H1 (cell line): ENCODE measurements around the gene GINS2. TPM values are rescaled to one million over a fixed set of nuclear protein-coding genes. Genes with fewer than 3 reads are reported as not detected.

Source experiments
- CTCF ChIA-PET: fragments of 300-600 bp; sonication (Branson Sonifier 250); formaldehyde crosslinking; loops from one replicate; lab custom pipeline; 2021; ENCODE audit not compliant: partially characterized antibody; lab: Charles Lee
- POLR2A ChIA-PET: fragments of 300-600 bp; sonication (Branson Sonifier 250); formaldehyde crosslinking; loops from one replicate; lab custom pipeline; 2021; ENCODE audit warnings: inconsistent platforms; ENCODE audit not compliant: partially characterized antibody; lab: Charles Lee
- DNase-seq, 2 experiments: peaks; one replicate each; pipeline versions ENCODE4 v3.0.0 to v3.0.0-alpha.2; 2010 to 2022; ENCODE audit warnings: low spot score in 2 of 2, low read depth in 1 of 2, mixed read lengths in 1 of 2
- FAIRE-seq: peaks from 2 replicates; lab custom pipeline; 2011; peaks lifted over from hg19 to GRCh38; lab: Jason Lieb, UNC
- H2AFZ ChIP-seq: 2 replicates; pipeline ENCODE4 v1.8.1; 2012; ENCODE audit warnings: low read length, inconsistent platforms
- H2AK5ac ChIP-seq: 2 replicates; pipeline ENCODE4 v1.6.1; 2013; ENCODE audit warnings: low read depth, low read length
- H2BK120ac ChIP-seq: replicated peaks from 2 replicates; pipeline ENCODE3; 2013; ENCODE audit warnings: low read depth, low read length, inconsistent platforms
- H2BK12ac ChIP-seq: 2 replicates; pipeline ENCODE4 v1.6.1; 2013; ENCODE audit warnings: low read depth, low read length
- H2BK15ac ChIP-seq: 2 replicates; pipeline ENCODE4 v1.6.1; 2013; ENCODE audit warnings: low read length
- H2BK20ac ChIP-seq: 2 replicates; pipeline ENCODE4 v1.6.1; 2013; ENCODE audit warnings: low read length
- H2BK5ac ChIP-seq: 2 replicates; pipeline ENCODE4 v1.6.1; 2013; ENCODE audit warnings: low read depth, low read length
- H3K14ac ChIP-seq: 2 replicates; pipeline ENCODE4 v1.6.1; 2013; ENCODE audit warnings: inconsistent platforms; ENCODE audit not compliant: insufficient read length
- H3K18ac ChIP-seq: 2 replicates; pipeline ENCODE4 v1.6.1; 2013; ENCODE audit warnings: low read length; ENCODE audit errors: extremely low read depth
- H3K23ac ChIP-seq: 2 replicates; pipeline ENCODE4 v1.6.1; 2013; ENCODE audit warnings: inconsistent platforms; ENCODE audit not compliant: insufficient read length
- H3K23me2 ChIP-seq: 2 replicates; pipeline ENCODE4 v1.6.1; 2013; ENCODE audit warnings: low read depth, low read length
- H3K27ac ChIP-seq: 2 replicates; pipeline ENCODE4 v1.6.1; 2011; ENCODE audit warnings: low read depth, low read length, inconsistent platforms
- H3K27me3 ChIP-seq, 4 experiments: replicated peaks in 1 of 4; 1 replicate in 1 of 4; 2 replicates in 3 of 4; pipeline versions ENCODE4 v1.6.1 to v1.8.1; 2011 to 2013; ENCODE audit warnings: low read length in 3 of 4, mild to moderate bottlenecking in 3 of 4, inconsistent platforms in 2 of 4, mixed read lengths in 2 of 4, moderate library complexity in 1 of 4; ENCODE audit not compliant: control insufficient read depth in 3 of 4, insufficient read depth in 3 of 4; ENCODE audit errors: extremely low read depth in 1 of 4
- H3K36me3 ChIP-seq, 4 experiments: 2 replicates each; pipeline versions ENCODE4 v1.6.1 to v1.8.1; 2011 to 2013; ENCODE audit warnings: mild to moderate bottlenecking in 4 of 4, low read length in 3 of 4, moderate library complexity in 2 of 4, control low read depth in 1 of 4, inconsistent platforms in 1 of 4; ENCODE audit not compliant: insufficient read depth in 4 of 4, control insufficient read depth in 2 of 4
- H3K4ac ChIP-seq: replicated peaks from 2 replicates; pipeline ENCODE3; 2013; ENCODE audit warnings: low read length, low read depth, mixed read lengths, inconsistent platforms; ENCODE audit not compliant: insufficient read length
- H3K4me1 ChIP-seq, 4 experiments: replicated peaks in 1 of 4; 1 replicate in 1 of 4; 2 replicates in 3 of 4; pipeline versions ENCODE4 v1.6.1 to v1.8.1; 2011 to 2013; ENCODE audit warnings: low read length in 3 of 4, inconsistent platforms in 2 of 4, mixed read lengths in 1 of 4; ENCODE audit not compliant: insufficient read depth in 4 of 4, control insufficient read depth in 3 of 4
- H3K4me2 ChIP-seq, 2 experiments: 2 replicates each; pipeline versions ENCODE4 v1.6.1 to v1.8.1; 2011 to 2013; ENCODE audit warnings: low read depth in 2 of 2, low read length in 2 of 2, control low read depth in 1 of 2, inconsistent platforms in 1 of 2, mild to moderate bottlenecking in 1 of 2; ENCODE audit not compliant: insufficient read depth in 1 of 2
- H3K4me3 ChIP-seq, 4 experiments: fragments of 200-600, 300-600 bp in 1 of 4; sonication (generic), shearing (Covaris generic), sonication (Bioruptor Twin) in 1 of 4; 2 replicates each; pipeline versions ENCODE4 v1.5.1 to v1.8.1; 2011 to 2016; ENCODE audit warnings: low read length in 4 of 4, low read depth in 3 of 4, control low read depth in 2 of 4, inconsistent platforms in 2 of 4, mild to moderate bottlenecking in 2 of 4, mixed read lengths in 1 of 4, moderate library complexity in 1 of 4; ENCODE audit not compliant: insufficient read depth in 2 of 4; ENCODE audit errors: extremely low read depth in 1 of 4
- H3K56ac ChIP-seq: replicated peaks from 2 replicates; pipeline ENCODE3; 2013; ENCODE audit warnings: low read depth, mild to moderate bottlenecking, mixed read lengths, low read length, inconsistent platforms; ENCODE audit not compliant: insufficient read length
- H3K79me1 ChIP-seq: 2 replicates; pipeline ENCODE4 v1.6.1; 2013; ENCODE audit warnings: low read depth, low read length, control low read depth
- H3K79me2 ChIP-seq, 2 experiments: 2 replicates each; pipeline versions ENCODE4 v1.6.1 to v1.8.1; 2012 to 2013; ENCODE audit warnings: low read length in 2 of 2, mild to moderate bottlenecking in 2 of 2, inconsistent platforms in 1 of 2; ENCODE audit not compliant: insufficient read depth in 2 of 2, control insufficient read depth in 1 of 2
- H3K9ac ChIP-seq, 4 experiments: replicated peaks in 1 of 4; 1 replicate in 1 of 4; 2 replicates in 3 of 4; pipeline versions ENCODE4 v1.6.1 to v1.8.1; 2011 to 2013; ENCODE audit warnings: low read depth in 3 of 4, low read length in 3 of 4, control low read depth in 2 of 4, mild to moderate bottlenecking in 2 of 4, moderate library complexity in 2 of 4, inconsistent platforms in 1 of 4; ENCODE audit errors: extremely low read depth in 1 of 4
- H3K9me3 ChIP-seq, 2 experiments: 2 replicates each; pipeline versions ENCODE4 v1.6.1 to v1.8.1; 2012 to 2013; ENCODE audit warnings: mild to moderate bottlenecking in 2 of 2, moderate library complexity in 2 of 2, control low read depth in 1 of 2, inconsistent platforms in 1 of 2, low read depth in 1 of 2, low read length in 1 of 2, mixed read lengths in 1 of 2; ENCODE audit not compliant: insufficient read depth in 2 of 2
- H4K20me1 ChIP-seq, 2 experiments: replicated peaks in 1 of 2; 2 replicates each; pipeline versions ENCODE3 to v1.8.1; 2011 to 2013; ENCODE audit warnings: inconsistent platforms in 2 of 2, low read length in 2 of 2, mild to moderate bottlenecking in 1 of 2; ENCODE audit not compliant: insufficient read depth in 2 of 2, control insufficient read depth in 1 of 2
- H4K5ac ChIP-seq: 2 replicates; pipeline ENCODE4 v1.6.1; 2013; ENCODE audit warnings: low read length, low read depth, mixed read lengths, inconsistent platforms; ENCODE audit not compliant: insufficient read length
- H4K8ac ChIP-seq: 2 replicates; pipeline ENCODE4 v1.8.0; 2013; ENCODE audit warnings: mild to moderate bottlenecking, moderate library complexity, low read length, inconsistent platforms; ENCODE audit not compliant: insufficient read depth; ENCODE audit errors: extremely low read depth
- H4K91ac ChIP-seq: replicated peaks from 2 replicates; pipeline ENCODE3; 2013; ENCODE audit warnings: low read length, mixed read lengths, inconsistent platforms; ENCODE audit not compliant: insufficient read length
- EZH2 ChIP-seq: fragments of 200-600 bp; sonication (generic); IDR thresholded peaks from 2 replicates; pipeline ENCODE4 v1.7.1; 2012; ENCODE audit warnings: low read depth, mild to moderate bottlenecking, moderate library complexity, low read length, inconsistent platforms; ENCODE audit not compliant: severe bottlenecking
- GABPA ChIP-seq: IDR thresholded peaks from 2 replicates; pipeline ENCODE4 v1.6.1; 2011; ENCODE audit warnings: mild to moderate bottlenecking, low read length, moderate library complexity, borderline replicate concordance; ENCODE audit not compliant: insufficient read depth
- KDM5A ChIP-seq: fragments of 200-600 bp; IDR thresholded peaks from 2 replicates; pipeline ENCODE4 v1.7.1; 2012; ENCODE audit warnings: mild to moderate bottlenecking, low read length, inconsistent platforms, mixed read lengths
- NRF1 ChIP-seq: IDR thresholded peaks from 2 replicates; pipeline ENCODE4 v1.6.1; 2011; ENCODE audit warnings: mild to moderate bottlenecking, low read depth, low read length, improper control_type of control experiment
- PHF8 ChIP-seq: fragments of 200-600 bp; sonication (generic); conservative IDR thresholded peaks from 2 replicates; pipeline ENCODE4 v1.7.1; 2012; ENCODE audit warnings: low read depth, mild to moderate bottlenecking, inconsistent platforms, low read length, moderate library complexity
- RAD21 ChIP-seq, 2 experiments: IDR thresholded peaks in 1 of 2; conservative IDR thresholded peaks in 1 of 2; 2 replicates each; pipeline ENCODE4 v1.6.1; 2011; ENCODE audit warnings: low read depth in 2 of 2, low read length in 2 of 2, improper control_type of control experiment in 1 of 2, inconsistent platforms in 1 of 2, mild to moderate bottlenecking in 1 of 2, moderate library complexity in 1 of 2
- RXRA ChIP-seq: IDR thresholded peaks from 2 replicates; pipeline ENCODE4 v1.6.1; 2011; ENCODE audit warnings: low read depth, mild to moderate bottlenecking, low read length, moderate library complexity; ENCODE audit not compliant: insufficient read depth
- TAF7 ChIP-seq: optimal IDR thresholded peaks from 2 replicates; pipeline ENCODE3; 2011; ENCODE audit warnings: low read depth, mild to moderate bottlenecking, inconsistent platforms, low read length, moderate library complexity, borderline replicate concordance
- TBP ChIP-seq: IDR thresholded peaks from 2 replicates; pipeline ENCODE4 v1.6.1; 2011; ENCODE audit warnings: low read depth, low read length, improper control_type of control experiment
- YY1 ChIP-seq: IDR thresholded peaks from 2 replicates; pipeline ENCODE4 v1.6.1; 2011; ENCODE audit warnings: low read depth, mild to moderate bottlenecking, low read length
- WGBS, 2 experiments: shearing (Covaris generic) in 1 of 2; methylation state at CpG; one replicate each; pipeline versions ENCODE4 v1.1.6 to v1.1.7; 2013 to 2015; ENCODE audit warnings: low lambda C conversion rate in 2 of 2, mixed read lengths in 2 of 2, inconsistent platforms in 1 of 2, low coverage in 1 of 2, missing lambda C conversion rate in 1 of 2; ENCODE audit not compliant: insufficient replicate concordance in 2 of 2, insufficient coverage in 1 of 2, insufficient read length in 1 of 2; ENCODE audit errors: extremely low coverage in 1 of 2, missing lambda C conversion rate in 1 of 2; 5-methylcytosine and 5-hydroxymethylcytosine counted together
- polyA plus RNA-seq, 7 experiments: library from polyadenylated mRNA; depleted of rRNA in 3 of 7; stranded (reverse) in 5 of 7; unstranded in 2 of 7; fragments of >200 nt in 5 of 7; fragments of 200-250 nt in 2 of 7; gene quantifications; 1 replicate in 5 of 7; 2 replicates in 1 of 7; 4 replicates in 1 of 7; pipeline versions ENCODE4 v1.2.1 to v1.2.3, GENCODE V29; 2011 to 2013; ENCODE audit warnings: missing spikeins in 2 of 7, mixed read lengths in 2 of 7
- total RNA-seq: library from RNA; stranded (reverse); fragmentation: NEBNext Ultra II Directional; extraction: Animal tissue kit (Norgen Biotek cat#: 25700); gene quantifications from 2 replicates; pipeline ENCODE4 v1.2.1, GENCODE V29; 2021

Gene GINS2
- total and polyA plus RNA-seq, 2 of the 8 experiments (the other 6 are each of a cell fraction or from before 2014, with no cell fraction given): 29.4 to 59.1 TPM

DNA sequence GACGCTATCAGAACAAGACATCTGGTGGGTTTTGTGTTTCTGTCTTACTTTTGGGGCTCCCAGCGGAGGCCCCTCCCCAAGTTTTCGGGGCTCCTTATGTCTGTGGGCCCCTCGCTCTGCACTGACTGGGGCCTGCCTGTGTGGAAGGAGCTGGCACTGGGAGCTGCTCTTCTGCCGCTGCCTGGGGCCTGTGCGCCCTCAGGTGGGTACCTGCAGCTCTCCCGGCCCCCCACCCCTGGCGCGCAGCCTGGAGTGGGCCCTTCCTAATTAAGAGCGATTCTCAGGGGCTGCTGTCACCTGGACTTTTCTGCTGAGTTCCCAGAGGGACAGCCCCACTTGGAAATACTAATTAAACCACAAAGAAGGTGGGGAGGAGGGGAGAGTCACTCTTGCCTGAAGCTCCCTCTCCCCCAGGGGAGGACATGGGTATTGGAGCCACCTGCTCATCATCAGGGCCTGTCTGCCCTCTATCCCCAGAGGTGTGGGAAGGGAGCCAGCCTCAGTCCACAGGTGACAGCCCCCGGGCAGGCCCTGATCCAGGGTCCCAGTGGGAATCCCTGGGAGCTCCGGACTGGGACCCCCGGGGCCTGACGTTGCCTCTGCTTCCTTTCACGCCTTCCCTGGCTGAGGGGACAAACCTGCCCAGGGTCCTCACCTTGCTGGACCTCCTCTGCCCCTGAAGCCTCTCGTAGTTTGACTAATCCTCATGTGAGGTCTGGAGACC, 39.2 kb downstream of the GINS2 start:
- Histone ChIP-seq H3K4me1 (peaks cover 0 to 5% (median 0%) of the 10 kb centered on the region in 4 experiments; a peak in 2 of 7 replicates), H4K5ac (no peak overlapping the region), H3K27me3 (no peaks in the 10 kb centered on the region), H3K9ac (no peak overlapping the region), H3K18ac (no peak overlapping the region), H2AK5ac (no peak overlapping the region), H2BK120ac (no peak overlapping the region), H4K91ac (no peak overlapping the region), H3K79me2 (peaks cover 0 to 32% of the 10 kb centered on the region in 2 experiments; a peak in 1 of 4 replicates), H3K23me2 (no peaks in the 10 kb centered on the region), H2BK15ac (no peak overlapping the region), H3K23ac (no peak overlapping the region), H3K9me3 (peaks cover 0 to 12% of the 10 kb centered on the region in 2 experiments; a peak in 1 of 4 replicates), H3K14ac (no peak overlapping the region), H4K8ac (no peak overlapping the region), H3K4me2 (no peak overlapping the region), H2BK20ac (no peak overlapping the region), H2AFZ (no peak overlapping the region), H3K27ac (no peak overlapping the region; the same call in 1 of the 2 replicates), H2BK12ac (no peak overlapping the region), H3K79me1 (peaks cover 17% of the 10 kb centered on the region), H3K4ac (no peak overlapping the region), H3K56ac (no peak overlapping the region), H2BK5ac (no peak overlapping the region), H3K4me3 (no peak overlapping the region), H4K20me1 (peaks cover 31 to 42% of the 10 kb centered on the region in 2 experiments), H3K36me3 (peaks cover 2 to 27% (median 8%) of the 10 kb centered on the region in 4 experiments)
- ChIA-PET CTCF (interaction anchor here (0.7 to 3.9 kb wide), 18 partner anchors 9 to 404 kb away, joined by 3 to 23 read pairs (median 4); no protein-coding TSS in a partner anchor), POLR2A (interaction anchor here (0.7 to 1.8 kb wide), 6 partner anchors 10 to 48 kb away, joined by 3 to 5 read pairs (median 3); no protein-coding TSS in a partner anchor)
- 83% methylated on average over 16 of the region's 16 CpGs; no CpG with 5 or more reads in 1 of the 2 experiments for WGBS, 2 experiments
- FAIRE-seq: no peak
- DNase-seq: no peak
- TF ChIP-seq KDM5A (no peak), TBP (no peak), NRF1 (no peak), TAF7 (no peak), YY1 (no peak), GABPA (no peak), EZH2 (no peak), RAD21 (IDR thresholded peaks at IDR 0.05 in 1 of 2, conservative IDR thresholded peaks at IDR 0.05 in 1 of 2; ENCODE audit: low read depth in 2 of 2, low read length in 2 of 2) (no peak), PHF8 (no peak), RXRA (no peak)
